HepG2 (cell line): ENCODE data around the gene AKR1A1. TPM values are rescaled to one million over a fixed set of nuclear protein-coding genes. Genes with fewer than 3 reads are reported as not detected.

Source experiments
- ARNT2 ChIP-seq: sonication (generic); formaldehyde crosslinking; IDR thresholded peaks from 2 replicates; pipeline ENCODE4 v1.8.0; 2022; ENCODE audit warnings: mild to moderate bottlenecking, low read depth, missing genetic modification reagents, moderate library complexity
- CHD4 ChIP-seq: fragments of 200-600 bp; sonication (generic); IDR thresholded peaks from 2 replicates; pipeline ENCODE4 v1.7.0; 2017; ENCODE audit warnings: mild to moderate bottlenecking, low read length, borderline replicate concordance
- ELF1 ChIP-seq: sonication (generic); formaldehyde crosslinking; IDR thresholded peaks from 2 replicates; pipeline ENCODE4 v1.4.0; 2020; ENCODE audit warnings: missing genetic modification reagents
- GABPA ChIP-seq, 2 experiments: IDR thresholded peaks; 2 replicates each; pipeline ENCODE4 v1.6.1; 2011 to 2016; ENCODE audit warnings: low read depth in 2 of 2, low read length in 1 of 2, missing biosample characterization in 1 of 2, missing genetic modification characterization in 1 of 2
- GTF3A ChIP-seq: sonication (generic); formaldehyde crosslinking; conservative IDR thresholded peaks from 2 replicates; pipeline ENCODE4 v1.4.0; 2020; ENCODE audit warnings: mild to moderate bottlenecking, missing genetic modification reagents
- JUND ChIP-seq: sonication (generic); formaldehyde crosslinking; IDR thresholded peaks from 2 replicates; pipeline ENCODE4 v1.8.0; 2022; ENCODE audit warnings: mild to moderate bottlenecking, missing genetic modification reagents
- KDM5A ChIP-seq: fragments of 200-600 bp; sonication (generic); IDR thresholded peaks from 2 replicates; pipeline ENCODE4 v1.7.0; 2018; ENCODE audit warnings: antibody characterized with exemption, mild to moderate bottlenecking, low read length, borderline replicate concordance
- NFE2L2 ChIP-seq: fragments of 150-350 bp; IDR thresholded peaks from 2 replicates; pipeline ENCODE4 v1.6.1; 2014; ENCODE audit warnings: low read length
- NFIC ChIP-seq: IDR thresholded peaks from 2 replicates; pipeline ENCODE4 v1.6.1; 2012; ENCODE audit warnings: mild to moderate bottlenecking, low read length, inconsistent platforms
- SP140L ChIP-seq: sonication (generic); formaldehyde crosslinking; IDR thresholded peaks from 2 replicates; pipeline ENCODE4 v1.4.0; 2020; ENCODE audit warnings: missing genetic modification reagents, borderline replicate concordance
- TBP ChIP-seq: sonication (generic); formaldehyde crosslinking; IDR thresholded peaks from 2 replicates; pipeline ENCODE4 v1.5.0; 2020; ENCODE audit warnings: missing genetic modification reagents
- ZNF234 ChIP-seq: sonication (generic); formaldehyde crosslinking; conservative IDR thresholded peaks from 2 replicates; pipeline ENCODE4 v1.5.1; 2020; ENCODE audit warnings: mild to moderate bottlenecking, missing genetic modification reagents
- ZNF652 ChIP-seq: IDR thresholded peaks from 2 replicates; pipeline ENCODE4 v1.6.1; 2016; ENCODE audit warnings: low read depth, borderline replicate concordance
- ZNF703 ChIP-seq: sonication (generic); formaldehyde crosslinking; IDR thresholded peaks from 2 replicates; pipeline ENCODE4 v1.5.1; 2020; ENCODE audit warnings: missing genetic modification reagents, mild to moderate bottlenecking, moderate library complexity, borderline replicate concordance
- polyA plus RNA-seq, 8 experiments: library from polyadenylated mRNA; depleted of rRNA in 3 of 8; stranded (reverse) in 7 of 8; unstranded in 1 of 8; fragments of >200 nt; fragmentation: Illumina TruSeq in 4 of 8; extraction: Trizol in 4 of 8; gene quantifications; 2 replicates each; pipeline versions ENCODE4 v1.2.1 to v1.2.3, GENCODE V29; 2011 to 2016; ENCODE audit warnings: low read depth in 4 of 8, missing spikeins in 1 of 8, mixed read lengths in 1 of 8; ENCODE audit not compliant: insufficient read depth in 1 of 8
- total RNA-seq, 5 experiments: library from RNA; depleted of rRNA; stranded (reverse); fragments of >200 nt; fragmentation: Illumina TruSeq; extraction: Trizol; gene quantifications; 2 replicates each; pipeline ENCODE4 v1.2.3, GENCODE V29; 2016; ENCODE audit warnings: low read depth in 1 of 5
- TF ChIP-seq, protein P1 (sequence below): sonication (generic); formaldehyde crosslinking; IDR thresholded peaks from 2 replicates; pipeline ENCODE4 v1.8.1; 2023; ENCODE audit warnings: mild to moderate bottlenecking, missing genetic modification reagents
- TF ChIP-seq, protein P2 (sequence below): sonication (generic); formaldehyde crosslinking; IDR thresholded peaks from 2 replicates; pipeline ENCODE4 v1.8.0; 2023; ENCODE audit warnings: mild to moderate bottlenecking, missing genetic modification reagents
- TF ChIP-seq, protein P3 (sequence below): conservative IDR thresholded peaks from 2 replicates; pipeline ENCODE4 v1.6.1; 2018; ENCODE audit warnings: missing genetic modification reagents
- TF ChIP-seq, protein P4 (sequence below): IDR thresholded peaks from 2 replicates; pipeline ENCODE4 v1.6.1; 2016; ENCODE audit warnings: missing compliant biosample characterization, missing genetic modification reagents, borderline replicate concordance
- TF ChIP-seq, protein P5 (sequence below): sonication (generic); formaldehyde crosslinking; IDR thresholded peaks from 2 replicates; pipeline ENCODE4 v1.8.0; 2022; ENCODE audit warnings: low read depth, missing genetic modification reagents
- TF ChIP-seq, protein P6 (sequence below): sonication (generic); formaldehyde crosslinking; IDR thresholded peaks from 2 replicates; pipeline ENCODE4 v1.5.1; 2020; ENCODE audit warnings: missing genetic modification reagents, mild to moderate bottlenecking, borderline replicate concordance

AKR1A1 gene
- total and polyA plus RNA-seq, 2 of the 13 experiments (the other 11 are each of a cell fraction or from before 2014, with no cell fraction given), result 181 to 217 TPM

DNA sequence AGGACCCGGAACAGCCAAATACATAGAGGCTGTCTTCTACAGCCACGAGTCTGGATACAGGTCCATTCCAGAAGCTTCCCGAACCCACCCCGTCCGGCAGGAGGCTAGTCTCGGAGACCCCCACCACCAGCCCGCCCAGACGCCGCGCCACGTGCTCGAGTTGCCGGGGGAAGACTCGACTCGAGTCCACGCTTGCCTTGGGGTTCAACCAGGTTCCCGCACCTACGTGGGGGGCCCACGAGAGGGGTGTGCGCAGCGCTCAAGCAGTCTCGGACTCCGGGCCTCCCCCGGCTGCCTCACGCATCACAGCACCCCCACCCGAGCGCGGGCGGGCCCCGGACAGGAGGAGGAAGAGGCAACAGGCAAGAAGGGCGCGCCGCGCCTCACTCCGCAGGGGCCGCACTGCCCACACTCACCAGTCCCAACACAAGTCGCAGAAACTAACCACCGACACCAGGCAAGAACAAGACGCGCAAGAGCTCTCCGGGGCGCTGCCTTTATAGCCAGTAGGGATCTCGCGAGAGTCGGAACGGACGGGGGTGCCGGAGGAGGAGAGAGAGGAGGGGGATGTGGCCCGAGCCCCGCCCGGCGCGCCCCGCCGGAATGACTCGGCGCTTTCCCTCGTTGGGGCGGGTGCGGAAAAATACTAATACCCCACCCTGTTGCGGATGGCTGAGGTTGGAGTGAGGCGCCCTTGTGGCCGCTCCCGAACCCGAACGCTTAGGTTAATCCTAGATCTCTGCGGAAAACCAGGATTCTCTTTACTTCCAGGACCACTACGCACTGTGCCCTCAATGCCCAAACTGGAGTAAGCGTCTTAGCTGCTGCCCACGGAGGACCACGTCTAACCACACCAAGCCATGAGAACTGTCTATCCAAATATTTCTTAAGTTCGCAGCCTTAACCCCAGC lies 29.0 kb upstream of the AKR1A1 start, which contains the start of gene PRDX1 (continued):
- TF ChIP-seq, protein P1, sequence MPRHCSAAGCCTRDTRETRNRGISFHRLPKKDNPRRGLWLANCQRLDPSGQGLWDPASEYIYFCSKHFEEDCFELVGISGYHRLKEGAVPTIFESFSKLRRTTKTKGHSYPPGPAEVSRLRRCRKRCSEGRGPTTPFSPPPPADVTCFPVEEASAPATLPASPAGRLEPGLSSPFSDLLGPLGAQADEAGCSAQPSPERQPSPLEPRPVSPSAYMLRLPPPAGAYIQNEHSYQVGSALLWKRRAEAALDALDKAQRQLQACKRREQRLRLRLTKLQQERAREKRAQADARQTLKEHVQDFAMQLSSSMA (CRISPR knock-in tag), result 0 out of 2 replicates have a peak, but pooled peaks have one; percentile 41
- TF ChIP-seq ZNF234 (CRISPR knock-in tag) (0 out of 2 replicates have a peak, but pooled peaks have one; percentile 88), JUND (CRISPR knock-in tag) (peak; percentile 72; the same call in 1 of the 2 replicates), ZNF703 (CRISPR knock-in tag) (no peak), NFIC (peak; percentile 53; the same call in 1 of the 2 replicates), NFE2L2 (peak; percentile 99), GABPA (IDR thresholded peaks at IDR 0.05; ENCODE audit: low read depth, low read length) (no peak), GABPA (CRISPR knock-in tag; IDR thresholded peaks at IDR 0.05; ENCODE audit: low read depth) (peak; percentile 62), TBP (CRISPR knock-in tag) (peak; percentile 78; the same call in 1 of the 2 replicates), ZNF652 (peak; percentile 66), CHD4 (no peak), SP140L (CRISPR knock-in tag) (no peak), GTF3A (CRISPR knock-in tag) (peak; percentile 77; the same call in 1 of the 2 replicates), ARNT2 (peak; percentile 99), KDM5A (peak; percentile 66; the same call in 1 of the 2 replicates), ELF1 (CRISPR knock-in tag) (peak; percentile 68)
- TF ChIP-seq, protein P2, sequence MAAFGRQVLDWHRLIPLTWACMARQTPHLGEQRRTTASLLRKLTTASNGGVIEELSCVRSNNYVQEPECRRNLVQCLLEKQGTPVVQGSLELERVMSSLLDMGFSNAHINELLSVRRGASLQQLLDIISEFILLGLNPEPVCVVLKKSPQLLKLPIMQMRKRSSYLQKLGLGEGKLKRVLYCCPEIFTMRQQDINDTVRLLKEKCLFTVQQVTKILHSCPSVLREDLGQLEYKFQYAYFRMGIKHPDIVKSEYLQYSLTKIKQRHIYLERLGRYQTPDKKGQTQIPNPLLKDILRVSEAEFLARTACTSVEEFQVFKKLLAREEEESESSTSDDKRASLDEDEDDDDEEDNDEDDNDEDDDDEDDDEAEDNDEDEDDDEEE (CRISPR knock-in tag), result peak; percentile 96
- TF ChIP-seq, protein P3, sequence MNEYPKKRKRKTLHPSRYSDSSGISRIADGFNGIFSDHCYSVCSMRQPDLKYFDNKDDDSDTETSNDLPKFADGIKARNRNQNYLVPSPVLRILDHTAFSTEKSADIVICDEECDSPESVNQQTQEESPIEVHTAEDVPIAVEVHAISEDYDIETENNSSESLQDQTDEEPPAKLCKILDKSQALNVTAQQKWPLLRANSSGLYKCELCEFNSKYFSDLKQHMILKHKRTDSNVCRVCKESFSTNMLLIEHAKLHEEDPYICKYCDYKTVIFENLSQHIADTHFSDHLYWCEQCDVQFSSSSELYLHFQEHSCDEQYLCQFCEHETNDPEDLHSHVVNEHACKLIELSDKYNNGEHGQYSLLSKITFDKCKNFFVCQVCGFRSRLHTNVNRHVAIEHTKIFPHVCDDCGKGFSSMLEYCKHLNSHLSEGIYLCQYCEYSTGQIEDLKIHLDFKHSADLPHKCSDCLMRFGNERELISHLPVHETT (CRISPR knock-in tag), result peak; percentile 77; the same call in 1 of the 2 replicates
- TF ChIP-seq, protein P4, sequence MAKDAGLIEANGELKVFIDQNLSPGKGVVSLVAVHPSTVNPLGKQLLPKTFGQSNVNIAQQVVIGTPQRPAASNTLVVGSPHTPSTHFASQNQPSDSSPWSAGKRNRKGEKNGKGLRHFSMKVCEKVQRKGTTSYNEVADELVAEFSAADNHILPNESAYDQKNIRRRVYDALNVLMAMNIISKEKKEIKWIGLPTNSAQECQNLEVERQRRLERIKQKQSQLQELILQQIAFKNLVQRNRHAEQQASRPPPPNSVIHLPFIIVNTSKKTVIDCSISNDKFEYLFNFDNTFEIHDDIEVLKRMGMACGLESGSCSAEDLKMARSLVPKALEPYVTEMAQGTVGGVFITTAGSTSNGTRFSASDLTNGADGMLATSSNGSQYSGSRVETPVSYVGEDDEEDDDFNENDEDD (CRISPR knock-in tag), result peak; percentile 77
- TF ChIP-seq, protein P5, sequence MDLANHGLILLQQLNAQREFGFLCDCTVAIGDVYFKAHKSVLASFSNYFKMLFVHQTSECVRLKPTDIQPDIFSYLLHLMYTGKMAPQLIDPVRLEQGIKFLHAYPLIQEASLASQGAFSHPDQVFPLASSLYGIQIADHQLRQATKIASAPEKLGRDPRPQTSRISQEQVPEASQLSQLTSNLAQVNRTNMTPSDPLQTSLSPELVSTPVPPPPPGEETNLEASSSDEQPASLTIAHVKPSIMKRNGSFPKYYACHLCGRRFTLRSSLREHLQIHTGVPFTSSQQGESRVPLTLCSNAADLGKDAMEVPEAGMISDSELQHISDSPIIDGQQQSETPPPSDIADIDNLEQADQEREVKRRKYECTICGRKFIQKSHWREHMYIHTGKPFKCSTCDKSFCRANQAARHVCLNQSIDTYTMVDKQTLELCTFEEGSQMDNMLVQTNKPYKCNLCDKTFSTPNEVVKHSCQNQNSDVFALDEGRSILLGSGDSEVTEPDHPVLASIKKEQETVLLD (CRISPR knock-in tag), result no peak
- TF ChIP-seq, protein P6, sequence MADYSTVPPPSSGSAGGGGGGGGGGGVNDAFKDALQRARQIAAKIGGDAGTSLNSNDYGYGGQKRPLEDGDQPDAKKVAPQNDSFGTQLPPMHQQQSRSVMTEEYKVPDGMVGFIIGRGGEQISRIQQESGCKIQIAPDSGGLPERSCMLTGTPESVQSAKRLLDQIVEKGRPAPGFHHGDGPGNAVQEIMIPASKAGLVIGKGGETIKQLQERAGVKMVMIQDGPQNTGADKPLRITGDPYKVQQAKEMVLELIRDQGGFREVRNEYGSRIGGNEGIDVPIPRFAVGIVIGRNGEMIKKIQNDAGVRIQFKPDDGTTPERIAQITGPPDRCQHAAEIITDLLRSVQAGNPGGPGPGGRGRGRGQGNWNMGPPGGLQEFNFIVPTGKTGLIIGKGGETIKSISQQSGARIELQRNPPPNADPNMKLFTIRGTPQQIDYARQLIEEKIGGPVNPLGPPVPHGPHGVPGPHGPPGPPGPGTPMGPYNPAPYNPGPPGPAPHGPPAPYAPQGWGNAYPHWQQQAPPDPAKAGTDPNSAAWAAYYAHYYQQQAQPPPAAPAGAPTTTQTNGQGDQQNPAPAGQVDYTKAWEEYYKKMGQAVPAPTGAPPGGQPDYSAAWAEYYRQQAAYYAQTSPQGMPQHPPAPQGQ (CRISPR knock-in tag), result no peak
